Measurements from ENCODE around the gene TGFA.

The TGFA gene

GRCh38 chr2:70494293-70494886, 59.2 kb downstream of the TGFA start:
- no peak for TF ChIP-seq CTCF (IDR thresholded peaks at IDR 0.05; ENCODE audit: borderline replicate concordance, control extremely low read depth, extremely low read depth, insufficient read depth, missing control alignments)
- in situ Hi-C loops (cut with MboI; ENCODE audit: low sequenced_read_pairs, unreplicated experiment) = no loop called here
- DNase-seq (ENCODE audit: low spot score) = no peak

- no peak for DNase-seq (ENCODE audit: low spot score)
- in situ Hi-C loops (cut with MboI; ENCODE audit: low sequenced_read_pairs, unreplicated experiment) = no loop called here
- no peak for TF ChIP-seq CTCF (IDR thresholded peaks at IDR 0.05; ENCODE audit: borderline replicate concordance, control extremely low read depth, extremely low read depth, insufficient read depth, missing control alignments)
Measured at GRCh38 chr2:70490381-70490780, 63.2 kb downstream of the TGFA start.

GRCh38 chr2:70489165-70489564, 64.5 kb downstream of the TGFA start:
- no peak for DNase-seq (ENCODE audit: low spot score)
- in situ Hi-C loops (cut with MboI; ENCODE audit: low sequenced_read_pairs, unreplicated experiment) = no loop called here
- TF ChIP-seq CTCF (IDR thresholded peaks at IDR 0.05; ENCODE audit: borderline replicate concordance, control extremely low read depth, extremely low read depth, insufficient read depth, missing control alignments) = no peak

GRCh38 chr2:70484086-70484485, 69.5 kb downstream of the TGFA start:
- TF ChIP-seq CTCF (IDR thresholded peaks at IDR 0.05; ENCODE audit: borderline replicate concordance, control extremely low read depth, extremely low read depth, insufficient read depth, missing control alignments) = no peak
- in situ Hi-C loops (cut with MboI; ENCODE audit: low sequenced_read_pairs, unreplicated experiment) = no loop called here
- DNase-seq (ENCODE audit: low spot score) = no peak

- in situ Hi-C loops (cut with MboI; ENCODE audit: low sequenced_read_pairs, unreplicated experiment) = no loop called here
- DNase-seq (ENCODE audit: low spot score) = no peak
- no peak for TF ChIP-seq CTCF (IDR thresholded peaks at IDR 0.05; ENCODE audit: borderline replicate concordance, control extremely low read depth, extremely low read depth, insufficient read depth, missing control alignments)
Measured at GRCh38 chr2:70482401-70482800, 71.2 kb downstream of the TGFA start.

GRCh38 chr2:70480468-70480867, 73.2 kb downstream of the TGFA start:
- TF ChIP-seq CTCF (IDR thresholded peaks at IDR 0.05; ENCODE audit: borderline replicate concordance, control extremely low read depth, extremely low read depth, insufficient read depth, missing control alignments) = no peak
- in situ Hi-C loops (cut with MboI; ENCODE audit: low sequenced_read_pairs, unreplicated experiment) = no loop called here

More at GRCh38 chr2:70480468-70480867, 73.2 kb downstream of the TGFA start:
- DNase-seq (ENCODE audit: low spot score) = peak; percentile 34
